ENCODE data around the gene PDGFD.

PDGFD gene

DNA sequence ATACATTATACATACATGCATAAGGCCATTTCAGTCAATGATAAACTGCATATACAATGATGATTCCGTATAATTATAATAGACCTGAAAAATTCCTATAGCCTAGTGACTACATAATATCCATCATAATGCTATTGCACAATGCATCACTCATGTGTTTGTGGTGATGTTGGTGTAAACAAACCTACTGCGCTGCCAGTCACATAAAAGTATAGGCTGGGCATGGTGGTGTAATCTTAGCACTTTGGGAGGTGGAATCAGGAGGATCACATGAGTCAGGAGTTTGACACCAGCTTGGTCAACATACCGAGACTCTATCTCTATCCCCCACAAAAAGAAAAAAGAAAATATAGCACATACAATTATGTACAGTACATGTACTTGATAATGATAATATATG lies 291.2 kb downstream of the PDGFD start:
- DNase-seq: no peak

DNA sequence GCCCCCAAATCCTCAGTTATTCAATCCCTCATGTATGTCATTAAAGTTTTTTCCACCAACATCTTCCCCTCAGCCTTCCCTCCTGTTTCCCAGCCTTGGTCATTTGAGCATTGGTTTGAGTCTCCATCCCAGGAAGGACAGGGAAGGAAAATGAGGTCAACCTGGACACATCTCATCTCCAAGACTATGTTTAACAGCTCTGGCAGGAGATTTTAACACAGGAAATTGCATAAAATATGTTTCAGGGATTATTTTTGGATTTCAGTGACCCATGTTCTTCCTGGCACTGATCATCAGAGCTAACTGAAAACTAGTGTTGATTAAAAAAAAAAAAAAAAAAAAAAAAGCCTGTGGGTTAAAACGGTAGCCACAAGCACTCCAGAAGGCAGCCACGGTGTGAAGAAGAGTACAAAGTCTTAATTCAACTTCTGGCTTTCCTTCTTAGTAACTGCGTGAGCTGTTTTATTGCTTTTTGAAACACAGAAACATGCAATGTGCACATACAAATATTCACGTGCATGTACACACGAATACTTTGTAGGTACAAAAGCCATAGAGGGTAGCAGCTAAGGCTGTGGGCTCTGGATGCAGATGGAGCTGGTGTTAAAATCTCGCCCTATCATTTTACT lies 291.9 kb downstream of the PDGFD start:
- no peak for DNase-seq

DNA sequence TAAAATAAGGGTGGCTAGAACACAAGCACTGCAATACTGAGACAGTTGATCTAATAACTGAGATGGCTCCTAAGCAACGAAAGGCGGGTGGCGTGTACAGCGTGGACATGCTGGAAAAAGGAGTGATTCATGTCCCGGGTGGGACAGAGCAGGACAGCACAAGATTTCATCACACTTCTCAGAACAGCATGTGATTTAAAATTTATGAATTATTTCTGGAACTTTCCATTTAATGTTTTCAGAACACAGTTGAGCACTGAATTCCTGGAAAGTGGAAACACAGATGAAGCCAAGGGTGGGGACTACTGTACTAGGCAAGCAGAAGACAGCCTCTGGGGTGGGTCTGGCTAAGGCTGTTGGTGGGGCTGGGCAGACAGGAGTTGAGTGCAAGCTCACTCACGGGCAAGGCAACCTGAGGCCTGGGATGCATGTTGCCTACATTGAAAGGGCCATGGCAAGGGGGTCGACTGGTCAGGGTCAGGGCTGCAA lies 293.1 kb downstream of the PDGFD start:
- no peak for DNase-seq

DNA sequence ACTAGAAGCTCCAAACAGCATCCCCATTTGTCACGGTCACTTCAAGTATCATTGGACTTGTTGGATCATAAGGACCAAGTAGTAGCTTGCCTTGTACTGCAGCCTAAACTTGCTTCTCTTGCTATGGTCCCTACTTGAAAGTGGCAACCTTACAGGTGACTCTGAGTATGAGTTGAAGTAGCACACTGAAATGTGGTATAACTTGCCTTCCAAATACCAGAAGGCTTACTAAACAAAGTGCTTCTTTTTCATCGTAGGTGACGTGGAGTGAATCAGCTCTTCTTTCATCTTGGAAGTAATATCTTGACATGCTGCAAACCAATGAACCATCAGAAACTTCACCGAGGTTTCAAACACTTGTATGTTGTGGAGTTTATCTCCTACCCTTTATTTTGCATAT lies 296.5 kb downstream of the PDGFD start:
- DNase-seq: no peak

DNA sequence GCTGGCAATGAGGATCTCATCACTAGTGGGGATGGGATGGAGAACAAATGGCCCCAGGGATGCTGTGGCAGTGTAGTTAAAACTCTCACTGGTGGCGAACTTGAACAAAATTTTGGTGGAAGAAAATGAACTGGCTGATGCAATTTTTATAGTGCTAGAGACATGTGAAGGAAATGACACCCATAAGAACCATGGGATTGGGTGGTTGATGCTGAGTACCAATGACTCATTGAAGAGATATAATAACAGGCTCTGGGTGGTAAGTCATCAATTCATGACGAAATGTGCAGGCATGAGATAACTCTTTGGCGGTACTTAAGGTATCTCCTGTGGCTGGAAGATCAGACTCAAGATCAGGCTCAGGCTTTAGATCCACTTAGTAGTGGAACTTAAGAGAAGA lies 300.4 kb downstream of the PDGFD start:
- no peak for DNase-seq

DNA sequence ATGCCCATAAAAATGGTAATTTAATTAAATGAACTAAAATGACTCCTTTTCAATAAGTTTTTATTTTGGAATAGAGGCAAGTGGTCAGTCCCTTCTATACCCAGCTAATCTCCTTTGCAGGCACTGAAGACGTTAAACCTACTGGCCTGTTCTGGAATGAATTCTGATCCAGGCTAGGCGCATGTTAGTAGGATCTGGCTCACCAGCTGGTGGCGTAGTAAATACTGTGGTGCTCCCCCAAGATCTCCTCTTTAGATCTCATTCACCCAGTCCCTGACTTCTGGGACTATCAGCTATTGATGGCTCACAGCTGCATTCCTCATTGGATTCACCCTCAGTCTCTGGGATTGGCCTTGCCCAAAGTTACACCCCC lies 301.2 kb downstream of the PDGFD start:
- no peak for DNase-seq

DNA sequence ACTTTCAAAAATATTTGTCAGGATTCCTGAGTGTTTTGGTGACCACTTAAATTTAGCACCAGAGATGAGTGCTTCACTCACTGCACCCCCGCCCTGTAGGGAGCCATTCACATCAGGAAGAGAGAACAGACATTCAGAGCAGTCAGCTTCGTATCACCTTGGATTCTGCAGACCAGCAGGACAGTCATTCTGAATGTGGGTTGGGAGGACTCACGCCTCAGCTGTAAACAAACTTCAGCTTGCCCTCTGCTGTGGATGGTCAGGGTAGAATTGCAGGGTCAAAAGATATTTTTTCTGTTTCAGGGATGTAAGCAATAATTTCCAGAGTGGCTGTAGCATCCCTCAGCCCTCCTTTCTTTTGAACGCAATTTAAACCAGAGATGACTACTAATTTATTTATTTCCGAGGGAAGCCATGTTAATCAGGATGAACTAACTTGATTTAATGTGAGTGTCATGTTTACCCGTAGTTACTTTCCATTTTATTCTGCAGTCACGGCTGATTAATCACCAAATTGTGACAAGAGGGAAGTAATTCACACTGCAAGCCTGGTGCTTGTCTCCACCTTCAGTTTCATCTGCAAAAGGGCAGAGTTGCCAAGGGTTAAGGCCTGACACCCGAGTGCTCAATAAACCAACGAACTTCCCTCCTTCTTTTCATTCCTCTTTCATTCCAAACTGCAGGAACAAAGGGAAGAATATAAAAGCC lies 301.7 kb downstream of the PDGFD start:
- no peak for DNase-seq

Measured in activated CD4-positive, alpha-beta T cell treated with anti-CD3 and anti-CD28 coated beads for 48 hours (primary cell).